Measurements from ENCODE around the gene SPIRE1.
"Not testable (repeated sequence)": the region's sequence is repeated elsewhere in the genome, so short reads cannot be mapped to it uniquely, and the experiment has no call there.

Gene SPIRE1

DNA sequence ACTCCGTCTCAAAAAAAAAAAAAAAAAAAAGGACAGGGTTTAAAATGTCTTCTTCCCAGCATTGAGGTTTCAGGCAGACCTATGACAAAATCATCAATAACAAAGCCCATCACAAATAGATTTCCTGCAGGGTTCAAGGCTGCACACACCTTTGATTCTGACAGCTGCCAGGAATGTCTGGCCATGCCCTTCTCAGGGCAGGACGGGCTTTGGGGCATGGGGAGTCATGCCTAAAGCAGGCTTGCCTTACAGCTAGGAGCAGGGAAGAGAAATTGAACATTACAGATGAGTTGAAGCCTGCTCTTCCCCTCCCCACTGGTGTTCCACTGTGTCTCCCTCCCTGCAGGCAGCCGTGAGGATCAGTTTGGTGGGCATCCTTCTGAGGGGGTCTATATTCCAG is 246.5 kb downstream of the SPIRE1 start:
- DNase-seq (ENCODE audit: low spot score), result no peak

DNA sequence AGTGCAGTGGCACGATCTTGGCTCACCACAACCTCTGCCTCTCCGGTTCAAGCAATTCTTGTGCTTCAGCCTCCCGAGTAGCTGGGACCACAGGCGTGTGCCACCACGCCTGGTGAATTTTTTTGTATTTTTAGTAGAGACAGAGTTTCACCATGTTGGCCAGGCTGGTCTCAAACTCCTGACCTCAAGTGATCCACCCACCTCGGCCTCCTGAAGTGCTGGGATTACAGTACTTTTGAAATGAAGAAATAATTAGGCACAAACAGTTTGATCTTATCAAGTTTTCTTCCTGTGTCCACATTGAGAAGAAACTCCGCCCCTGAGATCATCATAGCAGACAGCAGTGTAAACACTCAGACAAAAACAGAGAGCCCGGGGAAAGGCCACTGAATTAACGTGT is 247.2 kb downstream of the SPIRE1 start:
- not testable (repeated sequence) for DNase-seq (ENCODE audit: low spot score)

GRCh38 chr18:12410081-12410481 is 247.8 kb downstream of the SPIRE1 start:
- DNase-seq (ENCODE audit: low spot score), result no peak

DNA sequence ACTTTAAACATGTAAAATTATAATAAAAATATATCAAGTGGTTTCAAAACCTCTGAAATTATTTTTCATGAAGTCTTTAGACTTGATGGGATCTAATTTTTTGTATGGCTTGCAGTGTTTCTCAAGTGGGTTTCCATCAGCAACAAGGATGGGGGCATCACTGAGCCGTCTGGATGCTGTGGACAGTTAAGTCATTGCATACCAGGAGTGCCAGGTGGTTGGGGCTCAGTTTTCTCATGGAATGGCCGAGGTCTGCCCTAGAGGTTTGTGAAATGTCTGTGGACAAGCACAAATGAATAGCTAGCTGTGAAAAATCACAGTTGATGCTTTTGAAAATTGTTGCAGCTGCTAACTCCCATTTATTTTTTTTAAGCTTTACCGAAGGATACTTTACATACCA is 248.4 kb downstream of the SPIRE1 start:
- DNase-seq (ENCODE audit: low spot score), result no peak

- no peak for DNase-seq (ENCODE audit: low spot score)
These were observed 249.5 kb downstream of the SPIRE1 start for GRCh38 chr18:12408247-12408869.

- DNase-seq (ENCODE audit: low spot score), result no peak
These were observed 251.4 kb downstream of the SPIRE1 start for GRCh38 chr18:12406371-12407111.

GRCh38 chr18:12405066-12405465 is 252.8 kb downstream of the SPIRE1 start:
- no peak for DNase-seq (ENCODE audit: low spot score)

- DNase-seq (ENCODE audit: low spot score), result peak; percentile 77
These were observed 254.1 kb downstream of the SPIRE1 start for GRCh38 chr18:12403601-12404506.

GRCh38 chr18:12401881-12402280 is 256.0 kb downstream of the SPIRE1 start:
- no peak for DNase-seq (ENCODE audit: low spot score)

GRCh38 chr18:12399231-12399630 is 258.7 kb downstream of the SPIRE1 start:
- DNase-seq (ENCODE audit: low spot score), result no peak

- DNase-seq (ENCODE audit: low spot score), result no peak
These were observed 259.3 kb downstream of the SPIRE1 start for GRCh38 chr18:12398625-12399024.

DNA sequence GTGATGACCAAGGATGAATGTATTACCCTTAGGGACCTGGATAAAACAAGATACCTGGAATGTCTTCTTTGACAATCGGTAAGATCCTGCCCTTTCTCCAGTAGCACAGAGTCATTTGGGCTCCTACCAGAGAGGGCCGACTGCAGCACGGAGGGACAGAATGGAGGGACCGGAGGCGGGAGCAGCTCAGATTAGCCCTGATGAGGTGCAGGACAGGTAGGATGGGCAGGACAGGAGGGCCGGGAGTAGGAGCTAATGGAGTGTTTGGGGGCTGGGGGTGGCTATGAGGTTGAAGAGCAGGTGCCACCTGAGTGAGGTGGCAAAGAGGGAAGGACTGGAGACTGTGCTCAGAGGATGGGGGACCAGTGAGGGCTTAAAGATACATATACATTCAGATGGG is 260.1 kb downstream of the SPIRE1 start:
- no peak for DNase-seq (ENCODE audit: low spot score)

GRCh38 chr18:12397254-12397653 is 260.7 kb downstream of the SPIRE1 start:
- DNase-seq (ENCODE audit: low spot score), result no peak

All from kidney capillary endothelial cell (primary cell).